Spinal cord (tissue), 10 donors: ENCODE measurements around the gene GRM5. TPM values are rescaled to one million over a fixed set of nuclear protein-coding genes. Genes with fewer than 3 reads are reported as not detected.
A peak's percentile ranks its signal among the peaks of the same experiment; 100 is the strongest.
"Not testable (repeated sequence)": the region's sequence is repeated elsewhere in the genome, so short reads cannot be mapped to it uniquely, and the experiment has no call there.

Experiments
- DNase-seq, 6 donors: peaks; one replicate each; pipeline versions ENCODE4 v3.0.0 to v3.0.0-alpha.2; 2013 to 2015; ENCODE audit warnings: low spot score in 6 of 6, low read depth in 4 of 6
- H3K27ac ChIP-seq: one replicate; pipeline ENCODE4 v1.5.1; 2013; ENCODE audit warnings: low read depth, low read length, control low read depth
- H3K27me3 ChIP-seq: one replicate; pipeline ENCODE4 v1.6.1; 2013; ENCODE audit warnings: low read length; ENCODE audit not compliant: control insufficient read depth, insufficient read depth
- H3K36me3 ChIP-seq: one replicate; pipeline ENCODE4 v1.6.1; 2013; ENCODE audit warnings: low read length; ENCODE audit not compliant: control insufficient read depth, insufficient read depth
- H3K4me1 ChIP-seq: one replicate; pipeline ENCODE4 v1.6.1; 2013; ENCODE audit warnings: low read length; ENCODE audit not compliant: control insufficient read depth, insufficient read depth
- H3K4me3 ChIP-seq: one replicate; pipeline ENCODE4 v1.5.1; 2013; ENCODE audit warnings: low read depth, low read length, control low read depth
- H3K9me3 ChIP-seq: one replicate; pipeline ENCODE4 v1.6.1; 2013; ENCODE audit warnings: low read length; ENCODE audit not compliant: control insufficient read depth, insufficient read depth
- WGBS: methylation state at CpG from one replicate; pipeline ENCODE4 v1.1.5; 2013; ENCODE audit warnings: missing lambda C conversion rate; ENCODE audit not compliant: insufficient coverage; 5-methylcytosine and 5-hydroxymethylcytosine counted together
- polyA plus RNA-seq, 2 donors: library from polyadenylated mRNA; unstranded; fragments of 120-200 nt; gene quantifications; one replicate each; pipeline ENCODE4 v1.2.1, GENCODE V29; 2013; ENCODE audit not compliant: insufficient read length in 2 of 2
- total RNA-seq, 2 donors: library from RNA; depleted of rRNA in 1 of 2; stranded (reverse); fragments of 120-200 nt in 1 of 2; fragments of >200 nt in 1 of 2; gene quantifications; one replicate each; pipeline versions ENCODE4 v1.2.3 to v1.2.4, GENCODE V29; 2013 to 2014
- donor health status: healthy.

The GRM5 gene
- total and polyA plus RNA-seq, 4 donors: 19.7 to 104 (median 33.9) TPM

DNA sequence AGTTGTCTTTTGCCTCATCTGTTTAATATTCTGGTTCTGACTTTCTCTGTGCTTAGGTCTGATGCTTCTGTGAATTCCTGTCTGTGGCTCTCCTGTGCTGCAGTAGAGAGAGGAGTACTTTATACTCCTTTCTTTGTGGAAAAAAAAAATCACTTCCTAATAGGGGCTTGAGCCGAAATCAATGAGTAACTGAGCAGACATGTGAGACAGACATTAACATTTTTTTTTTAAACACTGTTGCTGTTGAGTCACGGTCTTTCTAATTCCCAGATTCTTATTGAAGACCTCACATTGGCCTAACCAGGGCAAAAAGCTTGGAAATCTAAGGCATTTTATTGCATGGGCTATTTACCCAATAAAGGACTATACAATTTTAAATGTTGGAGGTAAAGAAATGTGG is 86.1 kb downstream of the GRM5 start:
- Histone ChIP-seq H3K27me3 (no peaks in the 10 kb centered on the region), H3K4me1 (no peaks in the 10 kb centered on the region), H3K27ac (no peak overlapping the region), H3K4me3 (no peak overlapping the region), H3K36me3 (no peaks in the 10 kb centered on the region), H3K9me3 (no peaks in the 10 kb centered on the region)
- 0% methylated on average over 1 of the region's 2 CpGs for WGBS
- no peak for DNase-seq

DNA sequence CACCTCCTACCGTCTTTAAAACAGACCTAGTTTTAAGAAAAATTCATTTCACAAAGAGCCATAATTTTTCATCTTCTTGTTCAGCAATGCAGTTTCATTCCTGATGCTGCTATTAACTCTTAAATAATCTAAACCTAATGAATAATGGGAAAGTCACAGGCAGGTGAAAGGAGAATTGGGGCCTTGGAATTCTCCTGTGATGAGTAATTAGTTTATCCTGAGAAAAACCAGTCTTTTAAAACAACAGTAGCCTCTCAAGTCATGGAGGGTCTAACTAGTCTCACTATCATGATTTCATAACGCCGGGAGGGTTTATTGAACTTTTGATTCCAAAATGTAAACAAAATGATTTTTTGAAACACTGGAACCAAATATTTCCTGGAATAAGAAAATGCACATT is 86.8 kb downstream of the GRM5 start:
- not testable (repeated sequence) for H3K36me3 ChIP-seq

DNA sequence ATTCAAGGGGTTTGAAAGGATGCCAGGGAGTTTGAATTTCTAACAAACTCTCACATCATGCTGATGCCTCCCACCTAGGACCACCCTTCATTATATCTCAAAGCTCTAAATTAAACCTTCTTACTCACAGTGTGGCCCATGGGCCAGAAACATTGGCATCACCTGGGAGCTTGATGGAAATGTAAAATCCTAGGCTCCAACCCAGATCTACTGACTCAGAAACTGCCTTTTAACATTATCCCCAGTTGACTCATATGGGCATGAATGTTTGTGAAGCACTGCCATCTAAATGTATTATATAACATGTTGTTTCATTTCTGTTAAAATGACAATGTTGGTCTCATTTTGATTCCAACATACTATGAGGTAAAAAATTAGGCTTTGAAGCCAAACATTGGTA is 90.3 kb downstream of the GRM5 start:
- H3K27ac ChIP-seq, H3K4me1 ChIP-seq, H3K27me3 ChIP-seq, H3K36me3 ChIP-seq, H3K4me3 ChIP-seq, H3K9me3 ChIP-seq: not testable (repeated sequence)
- DNase-seq: peak in 1 of 6 donors; percentile 43

More for the DNA sequence above, 86.8 kb downstream of the GRM5 start:
- WGBS: no CpG with 5 or more reads among the region's 3 CpGs
- DNase-seq, H3K4me1 ChIP-seq, H3K9me3 ChIP-seq, H3K27ac ChIP-seq, H3K27me3 ChIP-seq, H3K4me3 ChIP-seq: not testable (repeated sequence)

DNA sequence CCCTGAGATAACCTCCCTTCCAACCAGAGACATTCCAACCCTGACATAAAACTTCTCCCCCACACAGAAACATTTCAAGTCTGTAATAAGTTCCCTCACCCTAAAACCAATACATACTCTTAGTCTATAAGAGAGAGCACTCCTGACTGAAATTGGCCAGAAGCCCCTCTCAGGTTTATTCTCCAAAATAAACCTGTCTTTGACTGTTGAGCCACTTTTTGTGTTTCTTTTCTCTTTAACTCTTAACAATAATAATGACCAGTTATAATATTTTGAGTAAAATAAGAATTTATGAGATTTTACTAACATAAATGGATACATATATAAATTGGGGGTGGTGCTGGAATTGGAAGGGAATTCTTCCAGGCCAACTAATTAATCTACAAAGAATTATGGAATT is 93.6 kb downstream of the GRM5 start:
- Histone ChIP-seq H3K4me3 (no peak overlapping the region), H3K36me3 (no peaks in the 10 kb centered on the region), H3K4me1 (no peaks in the 10 kb centered on the region), H3K27me3 (no peaks in the 10 kb centered on the region), H3K27ac (no peak overlapping the region), H3K9me3 (peaks cover 1% of the 10 kb centered on the region)
- DNase-seq: no peak

DNA sequence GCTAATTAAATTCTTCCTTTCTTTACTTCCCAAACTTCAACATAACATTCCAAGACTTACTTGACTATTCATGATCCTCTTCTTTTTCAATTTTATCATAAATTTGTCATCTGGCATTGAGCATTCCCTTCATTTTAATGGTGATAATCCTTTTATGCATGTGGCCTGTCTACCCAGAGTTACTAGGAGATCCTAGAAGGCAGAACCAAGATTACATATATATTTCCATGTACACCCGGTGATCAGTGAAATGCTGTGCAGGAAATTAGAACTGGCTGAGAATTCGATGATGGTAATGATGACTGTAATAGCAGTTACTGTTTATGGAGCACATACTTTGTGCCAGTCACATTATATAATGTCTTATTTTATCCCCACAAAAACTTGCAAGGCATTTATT is 104.2 kb downstream of the GRM5 start:
- no CpG with 5 or more reads among the region's 2 CpGs for WGBS
- not testable (repeated sequence) for H3K27ac ChIP-seq, H3K4me1 ChIP-seq, H3K36me3 ChIP-seq, H3K9me3 ChIP-seq, H3K27me3 ChIP-seq, H3K4me3 ChIP-seq
- DNase-seq: peak in 1 of 6 donors; percentile 11

DNA sequence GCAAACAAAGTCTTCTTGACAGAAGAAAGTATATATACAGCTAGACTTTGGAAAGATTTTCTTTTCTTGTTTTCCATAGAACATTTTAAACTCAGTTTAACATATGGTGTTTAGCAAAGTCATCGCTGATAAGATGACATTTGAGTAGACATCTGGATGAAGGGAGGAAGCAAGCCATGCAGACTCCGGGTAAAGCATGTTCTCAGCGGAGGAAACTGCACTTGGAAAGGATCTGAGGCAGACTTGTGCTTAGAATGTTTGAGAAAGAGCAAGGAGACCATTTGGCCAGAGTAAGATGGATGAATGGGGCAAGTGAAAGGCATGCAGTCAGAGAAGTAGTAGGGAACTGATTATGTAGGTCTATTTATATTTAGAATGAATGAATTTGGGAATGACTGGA is 105.9 kb downstream of the GRM5 start:
- H3K9me3 ChIP-seq, H3K36me3 ChIP-seq, H3K27ac ChIP-seq, H3K27me3 ChIP-seq, H3K4me3 ChIP-seq, H3K4me1 ChIP-seq: not testable (repeated sequence)
- WGBS: 83% methylated on average over 2 of the region's 3 CpGs
- DNase-seq: peak in 1 of 6 donors; percentile 31

DNA sequence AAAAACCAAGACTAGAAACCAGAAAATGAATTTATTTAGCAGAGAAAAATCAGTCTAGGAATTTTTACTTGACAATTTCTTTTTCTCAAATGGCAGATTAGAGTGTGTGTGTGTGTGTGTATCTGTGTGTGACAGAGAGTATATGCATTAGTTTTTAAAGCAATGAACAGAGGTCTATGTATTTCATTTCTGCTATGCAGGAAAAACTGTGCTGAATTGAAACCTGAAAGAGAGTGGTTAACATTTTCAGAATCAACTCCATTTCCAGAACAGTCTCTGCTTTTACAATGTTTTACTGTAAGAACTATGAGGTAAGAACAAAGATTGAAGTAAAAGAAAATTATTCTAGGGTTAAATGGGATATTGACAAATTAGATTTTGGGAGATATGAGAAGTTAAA is 114.8 kb downstream of the GRM5 start:
- H3K27ac ChIP-seq: no peak overlapping the region
- no peaks in the 10 kb centered on the region for H3K27me3 ChIP-seq
- no peaks in the 10 kb centered on the region for H3K36me3 ChIP-seq
- H3K4me1 ChIP-seq: no peaks in the 10 kb centered on the region
- no peaks in the 10 kb centered on the region for H3K9me3 ChIP-seq
- no peak overlapping the region for H3K4me3 ChIP-seq
- no peak for DNase-seq

DNA sequence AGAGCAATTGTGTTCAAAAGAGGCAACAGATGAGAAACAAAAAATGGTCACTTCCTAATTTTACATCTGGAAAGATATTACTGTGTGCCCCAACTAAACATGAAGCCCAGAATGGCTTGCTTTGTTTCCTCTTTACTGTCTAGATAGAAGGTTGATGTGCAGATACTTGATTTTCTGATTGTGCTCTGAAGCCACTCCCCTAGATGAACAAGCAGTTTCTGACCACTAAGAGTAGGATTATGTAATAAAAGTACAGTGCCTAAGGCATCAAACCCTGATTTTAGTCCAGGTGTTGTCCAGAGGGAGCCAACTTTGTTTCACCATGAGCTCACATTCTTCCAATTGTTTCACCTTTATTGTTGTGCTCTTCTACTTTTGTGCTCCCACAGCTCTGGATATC is 116.9 kb downstream of the GRM5 start:
- not testable (repeated sequence) for H3K9me3 ChIP-seq, H3K27ac ChIP-seq, H3K4me1 ChIP-seq, H3K36me3 ChIP-seq, DNase-seq, H3K4me3 ChIP-seq, H3K27me3 ChIP-seq

DNA sequence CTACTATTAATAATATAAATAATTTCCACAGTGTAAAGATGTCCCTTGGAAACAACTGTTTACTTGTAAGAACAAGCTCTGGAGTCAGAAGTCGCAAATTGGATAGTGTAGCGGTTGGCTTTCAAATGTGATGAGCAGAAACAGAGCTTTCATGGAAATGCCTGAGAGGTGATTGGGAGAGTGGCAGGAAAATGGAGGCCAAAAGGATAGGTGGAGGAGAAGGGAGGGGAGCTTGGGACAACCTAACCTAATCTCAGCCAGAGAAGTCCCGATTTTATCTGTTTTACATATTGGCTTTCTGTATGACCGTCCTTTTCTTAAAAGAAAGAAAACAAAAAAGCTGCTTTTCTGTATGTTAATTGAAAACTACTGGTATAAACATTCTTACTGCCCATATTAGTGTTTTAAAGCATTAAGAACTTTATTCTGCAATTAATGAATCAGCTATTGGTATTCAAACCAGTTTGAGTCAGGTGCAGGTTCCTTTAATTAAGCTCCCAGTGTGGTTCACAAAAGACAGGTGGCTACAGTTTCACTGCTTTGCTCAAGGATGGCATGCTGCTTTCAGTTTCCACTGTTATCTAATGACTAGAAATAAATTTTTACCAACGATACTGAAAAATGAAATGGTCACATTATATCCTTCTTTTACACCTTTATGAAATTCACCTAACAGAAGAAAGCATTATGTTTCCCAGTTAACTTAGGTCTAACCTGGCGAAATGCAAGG is 117.8 kb downstream of the GRM5 start:
- DNase-seq, H3K36me3 ChIP-seq, H3K27ac ChIP-seq, H3K27me3 ChIP-seq, H3K4me3 ChIP-seq, H3K9me3 ChIP-seq, H3K4me1 ChIP-seq: not testable (repeated sequence)
- 90% methylated on average over 2 of the region's 6 CpGs for WGBS

DNA sequence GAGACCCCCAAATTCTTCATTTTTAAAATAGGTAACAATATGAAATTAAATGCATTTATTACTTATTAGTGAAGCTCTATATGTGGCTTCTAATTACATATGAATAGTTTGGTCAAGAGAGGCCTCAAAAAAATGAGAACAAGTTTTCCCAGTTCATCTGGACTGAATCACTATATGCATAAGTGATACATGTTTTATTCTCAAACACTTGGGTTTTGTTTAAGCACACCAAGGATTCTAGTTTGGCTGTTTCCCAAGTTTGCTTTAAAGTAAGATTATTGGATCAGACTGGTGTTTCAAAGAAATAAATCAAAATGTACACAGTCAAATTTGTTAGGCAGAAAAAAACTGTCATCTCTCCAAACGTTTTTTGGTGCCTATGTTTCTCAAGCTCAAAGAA is 136.1 kb downstream of the GRM5 start:
- H3K4me3 ChIP-seq, H3K27ac ChIP-seq, H3K4me1 ChIP-seq, H3K36me3 ChIP-seq, H3K9me3 ChIP-seq, H3K27me3 ChIP-seq, DNase-seq: not testable (repeated sequence)
- no CpG with 5 or more reads among the region's 1 CpG for WGBS
